GM12864 (cell line): Measurements from ENCODE around the gene SCARF2.

Experiments used
- DNase-seq: peaks from one replicate; pipeline ENCODE4 v3.0.0-alpha.2; 2011; ENCODE audit warnings: low read depth
- H3K4me3 ChIP-seq: 2 replicates; pipeline ENCODE4 v1.5.1; 2011; ENCODE audit warnings: mild to moderate bottlenecking, low read depth, low read length, control low read depth
- CTCF ChIP-seq: IDR thresholded peaks from 2 replicates; pipeline ENCODE4 v1.5.1; 2011; ENCODE audit warnings: low read depth, mild to moderate bottlenecking, moderate library complexity, low read length, control low read depth, inconsistent platforms; ENCODE audit errors: missing control alignments

Gene SCARF2

GRCh38 chr22:20404881-20405280, 32.7 kb downstream of the SCARF2 start:
- no peak for TF ChIP-seq CTCF
- no peak for DNase-seq

GRCh38 chr22:20403779-20404140, 33.9 kb downstream of the SCARF2 start:
- no peak overlapping the region for H3K4me3 ChIP-seq
- TF ChIP-seq CTCF, result no peak
- no peak for DNase-seq

More at GRCh38 chr22:20404881-20405280, 32.7 kb downstream of the SCARF2 start:
- no peak overlapping the region for H3K4me3 ChIP-seq

- no peak overlapping the region for H3K4me3 ChIP-seq
- no peak for TF ChIP-seq CTCF
- DNase-seq, result no peak
Observed at GRCh38 chr22:20402960-20403778, 34.5 kb downstream of the SCARF2 start.

- no peak for TF ChIP-seq CTCF
- no peak overlapping the region for H3K4me3 ChIP-seq
- no peak for DNase-seq
Observed at GRCh38 chr22:20401376-20402014, 36.1 kb downstream of the SCARF2 start.

- no peak for TF ChIP-seq CTCF
- no peak for DNase-seq
- no peak overlapping the region for H3K4me3 ChIP-seq
Observed at GRCh38 chr22:20400606-20401375, 36.8 kb downstream of the SCARF2 start.

- no peak for TF ChIP-seq CTCF
- H3K4me3 ChIP-seq, result no peak overlapping the region
- DNase-seq, result no peak
Observed at GRCh38 chr22:20399866-20400605, 37.6 kb downstream of the SCARF2 start.
